NCI-H2081 treated with DMSO at 0.1 percent for 48 hours (cell line): ENCODE data around the gene RPS8.
"Not testable (repeated sequence)": the region's sequence is repeated elsewhere in the genome, so short reads cannot be mapped to it uniquely, and the experiment has no call there.

ENCODE experiments used
- DNase-seq: peaks from one replicate; lab custom pipeline; 2025; lab: John Stamatoyannopoulos, UW

The RPS8 gene

GRCh38 chr1:44775078-44775929 lies at the start of gene RPS8:
Gene RPS8 (plus strand): TSS chr1:44775540. CDS start chr1:44775597, 57 bp downstream.
- DNase-seq: peak; percentile 64

- peak; percentile 96 for DNase-seq
These were observed 44.4 kb upstream of the RPS8 start, which contains the start of gene RNU5D-1 for GRCh38 chr1:44730741-44731512. Gene RNU5D-1 (minus strand): TSS chr1:44731170.

GRCh38 chr1:44733365-44733764 lies 42.0 kb upstream of the RPS8 start:
- DNase-seq: no peak

- DNase-seq: no peak
These were observed 41.6 kb upstream of the RPS8 start for GRCh38 chr1:44733784-44734183.

- no peak for DNase-seq
These were observed 39.3 kb upstream of the RPS8 start for GRCh38 chr1:44735992-44736391.

GRCh38 chr1:44738953-44739306 lies 36.4 kb upstream of the RPS8 start:
- not testable (repeated sequence) for DNase-seq

- peak; percentile 98 for DNase-seq
These were observed 35.8 kb upstream of the RPS8 start, which contains the start of gene KIF2C for GRCh38 chr1:44739307-44740178. Gene KIF2C (plus strand): TSS chr1:44739837. CDS start chr1:44739933, 96 bp downstream.

GRCh38 chr1:44740179-44740617 lies 35.1 kb upstream of the RPS8 start:
- DNase-seq: no peak

GRCh38 chr1:44743211-44743610 lies 32.1 kb upstream of the RPS8 start:
- DNase-seq: no peak

GRCh38 chr1:44747878-44748277 lies 27.5 kb upstream of the RPS8 start:
- no peak for DNase-seq

GRCh38 chr1:44757420-44757819 lies 17.9 kb upstream of the RPS8 start:
- no peak for DNase-seq

- no peak for DNase-seq
These were observed 16.3 kb upstream of the RPS8 start for GRCh38 chr1:44759077-44759476.

GRCh38 chr1:44760876-44761275 lies 14.5 kb upstream of the RPS8 start:
- DNase-seq: no peak

- DNase-seq: not testable (repeated sequence)
These were observed 8.9 kb upstream of the RPS8 start for GRCh38 chr1:44766421-44766820.

GRCh38 chr1:44775930-44776729 lies 790 bp downstream of the RPS8 start:
- no peak for DNase-seq

- DNase-seq: no peak
These were observed 1.4 kb downstream of the RPS8 start for GRCh38 chr1:44776730-44777068.

GRCh38 chr1:44777547-44777946 lies 2.2 kb downstream of the RPS8 start:
- DNase-seq: no peak

- no peak for DNase-seq
These were observed 2.8 kb downstream of the RPS8 start for GRCh38 chr1:44777969-44778635.

- no peak for DNase-seq
These were observed 3.6 kb downstream of the RPS8 start for GRCh38 chr1:44778705-44779576.
